Tibial nerve (tissue), 4 donors: ENCODE measurements around the gene UTP15. TPM values are rescaled to one million over a fixed set of nuclear protein-coding genes. Genes with fewer than 3 reads are reported as not detected.

Source experiments
- DNase-seq, 2 donors: peaks; one replicate each; pipeline ENCODE4 v3.0.0-alpha.2; 2019; ENCODE audit warnings: low spot score in 2 of 2
- H3K27ac ChIP-seq, 4 donors: fragments of 200-600 bp; sonication (generic) in 3 of 4; one replicate each; pipeline ENCODE4 v1.5.1; 2017 to 2019; ENCODE audit warnings: mild to moderate bottlenecking in 1 of 4
- H3K27me3 ChIP-seq, 2 donors: fragments of 200-600 bp; sonication (generic) in 1 of 2; one replicate each; pipeline versions ENCODE4 v1.5.1 to v1.6.0; 2017 to 2019
- H3K36me3 ChIP-seq, 3 donors: fragments of 200-600 bp; sonication (generic); one replicate each; pipeline ENCODE4 v1.5.1; 2018 to 2019
- H3K4me1 ChIP-seq, 4 donors: fragments of 200-600 bp; sonication (generic) in 3 of 4; one replicate each; pipeline ENCODE4 v1.5.1; 2017 to 2019
- H3K4me3 ChIP-seq, 4 donors: fragments of 200-600 bp; sonication (generic) in 3 of 4; one replicate each; pipeline ENCODE4 v1.5.1; 2017 to 2019; ENCODE audit warnings: mild to moderate bottlenecking in 1 of 4, moderate library complexity in 1 of 4
- H3K9me3 ChIP-seq, 4 donors: fragments of 200-600 bp; sonication (generic) in 3 of 4; one replicate each; pipeline ENCODE4 v1.5.1; 2017 to 2019
- EP300 ChIP-seq, 2 donors: sonication (generic); formaldehyde crosslinking; IDR thresholded peaks; one replicate each; pipeline ENCODE4 v1.6.1; 2017; ENCODE audit warnings: antibody characterized with exemption in 2 of 2, mild to moderate bottlenecking in 1 of 2
- POLR2A ChIP-seq, 2 donors: fragments of 450-650 bp; IDR thresholded peaks; one replicate each; pipeline ENCODE4 v1.6.1; 2017; ENCODE audit warnings: antibody characterized with exemption in 2 of 2, mild to moderate bottlenecking in 2 of 2, moderate library complexity in 2 of 2
- WGBS, 2 donors: methylation state at CpG; one replicate each; pipeline ENCODE4 v1.1.5; 2018; 5-methylcytosine and 5-hydroxymethylcytosine counted together
- total RNA-seq, 4 donors: library from RNA; depleted of rRNA; stranded (reverse); fragments of >200 nt; gene quantifications; one replicate each; pipeline ENCODE4 v1.1.0, GENCODE V29; 2016
- TF ChIP-seq, protein P1 (sequence below), 5 experiments: fragments of 200-600 bp in 3 of 5; fragments of 450-650 bp in 2 of 5; sonication (generic) in 3 of 5; IDR thresholded peaks; one replicate each; pipeline ENCODE4 v1.5.1; 2016 to 2019; ENCODE audit warnings: antibody characterized with exemption in 5 of 5, mild to moderate bottlenecking in 3 of 5, moderate library complexity in 2 of 5

The UTP15 gene
- total RNA-seq, 4 donors from 2014 or later, result 8.4 to 30.6 (median 18.6) TPM

DNA sequence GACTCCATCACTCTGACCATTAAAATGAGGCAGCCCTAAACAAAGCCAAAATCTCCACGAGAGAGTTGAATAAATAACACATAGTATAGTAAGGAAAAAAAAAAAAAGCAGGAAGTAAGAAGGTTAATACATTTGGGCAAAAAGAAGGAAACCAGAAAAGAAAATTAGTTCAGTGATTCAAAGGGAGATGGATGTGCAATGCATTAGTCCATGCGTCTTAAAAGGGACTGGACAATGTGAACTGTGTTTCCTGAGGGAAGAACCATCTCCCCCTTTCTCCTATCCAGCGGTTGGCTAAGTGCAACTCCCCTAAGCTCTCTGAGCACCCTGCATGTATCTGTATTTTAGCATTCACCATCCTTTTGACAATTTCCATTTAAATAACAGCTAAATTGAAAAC, 1.5 kb upstream of the UTP15 start:
- 16 to 24% methylated on average over 3 of the region's 3 CpGs for WGBS, 2 donors
- H3K4me1 ChIP-seq, result peaks cover 0 to 36% (median 24%) of the 10 kb centered on the region in 4 donors
- DNase-seq, result no peak
- peak overlapping the region in 3 of 4 donors; percentile 96 to 99 (median 98) for H3K27ac ChIP-seq
- TF ChIP-seq, protein P1, sequence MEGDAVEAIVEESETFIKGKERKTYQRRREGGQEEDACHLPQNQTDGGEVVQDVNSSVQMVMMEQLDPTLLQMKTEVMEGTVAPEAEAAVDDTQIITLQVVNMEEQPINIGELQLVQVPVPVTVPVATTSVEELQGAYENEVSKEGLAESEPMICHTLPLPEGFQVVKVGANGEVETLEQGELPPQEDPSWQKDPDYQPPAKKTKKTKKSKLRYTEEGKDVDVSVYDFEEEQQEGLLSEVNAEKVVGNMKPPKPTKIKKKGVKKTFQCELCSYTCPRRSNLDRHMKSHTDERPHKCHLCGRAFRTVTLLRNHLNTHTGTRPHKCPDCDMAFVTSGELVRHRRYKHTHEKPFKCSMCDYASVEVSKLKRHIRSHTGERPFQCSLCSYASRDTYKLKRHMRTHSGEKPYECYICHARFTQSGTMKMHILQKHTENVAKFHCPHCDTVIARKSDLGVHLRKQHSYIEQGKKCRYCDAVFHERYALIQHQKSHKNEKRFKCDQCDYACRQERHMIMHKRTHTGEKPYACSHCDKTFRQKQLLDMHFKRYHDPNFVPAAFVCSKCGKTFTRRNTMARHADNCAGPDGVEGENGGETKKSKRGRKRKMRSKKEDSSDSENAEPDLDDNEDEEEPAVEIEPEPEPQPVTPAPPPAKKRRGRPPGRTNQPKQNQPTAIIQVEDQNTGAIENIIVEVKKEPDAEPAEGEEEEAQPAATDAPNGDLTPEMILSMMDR (IDR thresholded peaks at IDR 0.05), result no peak
- TF ChIP-seq EP300 (IDR thresholded peaks at IDR 0.05) (no peak), POLR2A (IDR thresholded peaks at IDR 0.05) (no peak)
- H3K27me3 ChIP-seq, result no peaks in the 10 kb centered on the region
- peak overlapping the region; percentile 53 to 91 (median 79) for H3K4me3 ChIP-seq
- H3K9me3 ChIP-seq, result no peaks in the 10 kb centered on the region
- peaks cover 0 to 38% (median 6%) of the 10 kb centered on the region in 3 donors for H3K36me3 ChIP-seq

DNA sequence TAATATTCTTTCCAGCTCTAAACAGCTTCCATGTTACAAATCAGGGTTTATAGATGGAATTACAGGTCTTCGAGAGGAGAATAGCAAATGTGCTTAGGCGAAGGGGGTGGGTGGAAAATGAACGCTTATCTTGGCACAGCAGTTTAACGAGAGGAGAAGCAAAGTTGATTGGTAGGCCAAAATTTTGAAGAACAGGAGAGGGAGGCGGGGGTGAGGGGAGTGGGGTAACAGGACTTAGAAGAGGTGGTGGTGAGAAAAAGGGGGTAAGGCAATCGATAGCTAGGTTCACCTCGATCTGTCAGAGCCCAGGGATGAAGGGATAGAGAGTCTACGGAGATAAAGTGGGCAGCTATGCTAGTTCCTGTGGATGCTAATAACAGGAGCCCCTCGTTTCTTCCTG, 868 bp upstream of the UTP15 start:
- TF ChIP-seq POLR2A (IDR thresholded peaks at IDR 0.05) (no peak), EP300 (IDR thresholded peaks at IDR 0.05) (no peak)
- TF ChIP-seq, protein P1 (IDR thresholded peaks at IDR 0.05), result no peak
- Histone ChIP-seq H3K27ac (peak overlapping the region; percentile 72 to 99 (median 97)), H3K36me3 (peaks cover 0 to 37% (median 6%) of the 10 kb centered on the region in 3 donors), H3K4me1 (peaks cover 0 to 36% (median 24%) of the 10 kb centered on the region in 4 donors), H3K27me3 (no peaks in the 10 kb centered on the region), H3K9me3 (no peaks in the 10 kb centered on the region), H3K4me3 (peak overlapping the region; percentile 53 to 91 (median 79))
- 1 to 3% methylated on average over 9 of the region's 9 CpGs for WGBS, 2 donors
- DNase-seq, result no peak

DNA sequence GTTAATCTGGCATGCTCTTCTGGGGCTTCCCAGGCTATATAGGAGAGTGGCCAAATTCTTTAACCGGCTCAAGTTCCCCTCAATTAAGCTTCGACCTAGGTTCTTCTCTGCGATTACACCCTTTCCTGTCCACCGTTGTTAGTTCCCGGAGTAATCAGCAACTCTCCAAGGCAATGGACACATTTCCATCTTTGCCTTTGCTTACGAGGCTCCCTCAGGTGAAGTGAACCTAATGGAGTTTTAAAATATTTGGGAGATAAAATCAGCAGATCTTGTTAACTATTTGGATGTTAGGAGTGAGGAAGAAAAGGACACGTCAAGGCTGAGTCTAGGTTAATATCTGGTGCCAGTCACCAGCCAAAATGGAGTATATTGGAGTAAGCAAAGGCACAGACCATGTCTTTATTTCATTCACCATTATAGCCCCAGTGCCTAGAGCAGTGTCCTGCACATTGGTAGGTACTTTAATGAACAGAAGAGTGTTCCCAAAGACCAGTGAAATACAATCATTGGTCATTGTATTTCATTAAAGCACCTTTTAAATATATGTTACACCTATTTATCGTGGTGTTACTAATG, 515 bp downstream of the UTP15 start:
- 4 to 8% methylated on average over 8 of the region's 8 CpGs for WGBS, 2 donors
- peaks cover 0 to 36% (median 24%) of the 10 kb centered on the region in 4 donors for H3K4me1 ChIP-seq
- peaks cover 0 to 37% (median 0%) of the 10 kb centered on the region in 3 donors for H3K36me3 ChIP-seq
- H3K4me3 ChIP-seq, result peak overlapping the region; percentile 53 to 91 (median 79)
- H3K9me3 ChIP-seq, result no peaks in the 10 kb centered on the region
- TF ChIP-seq EP300 (IDR thresholded peaks at IDR 0.05) (no peak), POLR2A (IDR thresholded peaks at IDR 0.05) (no peak)
- TF ChIP-seq, protein P1 (IDR thresholded peaks at IDR 0.05), result no peak
- H3K27me3 ChIP-seq, result no peaks in the 10 kb centered on the region
- DNase-seq, result no peak
- peak overlapping the region; percentile 72 to 99 (median 97) for H3K27ac ChIP-seq

DNA sequence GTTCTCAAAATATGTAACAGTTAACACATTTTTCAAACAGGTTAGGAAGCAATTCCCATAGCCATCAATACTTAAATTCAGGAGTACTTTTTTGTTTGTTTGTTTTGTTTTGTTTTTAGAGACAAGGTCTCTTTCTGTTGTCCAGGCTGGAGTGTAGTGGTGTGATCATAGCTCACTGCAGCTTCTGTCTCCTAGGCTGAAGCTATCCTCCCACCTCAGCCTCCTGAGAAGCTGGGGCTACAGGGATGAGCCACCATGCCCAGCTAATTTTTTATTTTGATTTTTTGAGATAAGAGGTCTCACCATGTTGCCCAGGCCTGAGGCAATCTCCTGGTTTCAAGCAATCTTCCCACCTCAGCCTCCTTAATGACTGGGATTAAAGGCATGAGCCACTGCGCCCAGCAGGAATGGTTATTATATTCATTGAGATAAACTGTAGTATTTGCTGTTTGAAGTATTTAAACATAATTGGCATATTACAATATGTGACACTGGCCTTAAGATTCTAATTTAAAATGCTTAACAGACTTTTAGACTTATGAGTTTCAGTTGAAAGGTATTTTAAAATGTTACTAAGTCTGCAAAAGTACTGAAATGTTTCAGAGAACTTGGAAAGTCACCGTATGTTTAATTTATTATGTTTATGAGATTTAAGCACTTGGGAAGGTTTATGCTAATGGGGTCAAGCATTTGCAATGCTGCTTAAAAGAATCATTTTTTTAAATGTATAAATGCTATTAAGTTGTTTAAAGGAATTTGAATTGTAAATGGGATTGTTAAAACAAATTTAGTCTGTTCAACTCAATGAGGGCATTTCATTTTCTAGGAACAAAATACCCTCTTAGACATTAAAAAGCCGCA, 17.0 kb downstream of the UTP15 start:
- H3K4me3 ChIP-seq, result no peak overlapping the region
- no peaks in the 10 kb centered on the region for H3K27me3 ChIP-seq
- DNase-seq, result no peak
- TF ChIP-seq POLR2A (IDR thresholded peaks at IDR 0.05), result no peak
- no peaks in the 10 kb centered on the region for H3K9me3 ChIP-seq
- H3K4me1 ChIP-seq, result no peaks in the 10 kb centered on the region
- no peak overlapping the region for H3K27ac ChIP-seq
- WGBS, 2 donors, result 53 to 60% methylated on average over 3 of the region's 3 CpGs
- H3K36me3 ChIP-seq, result peaks cover 0 to 46% (median 0%) of the 10 kb centered on the region in 3 donors

DNA sequence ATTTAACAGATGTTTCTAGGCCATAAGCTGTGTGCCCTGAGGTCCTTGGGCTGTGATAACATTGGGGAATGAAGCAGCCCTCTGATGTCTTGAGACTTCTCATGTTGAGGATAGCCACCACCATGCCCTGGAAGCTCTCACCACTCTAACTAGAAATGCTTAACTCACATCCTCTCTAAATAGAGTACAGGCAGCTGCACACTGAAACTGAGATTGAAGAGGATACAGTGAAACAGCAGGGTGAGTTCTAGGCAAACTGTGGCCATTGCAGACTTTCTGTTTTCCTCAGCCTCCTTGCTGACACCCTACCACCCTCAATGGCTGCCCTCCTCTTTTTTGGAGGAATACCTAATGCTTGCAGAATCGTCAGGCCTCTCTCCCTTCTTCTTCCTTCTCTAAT, 22.4 kb downstream of the UTP15 start:
- no peaks in the 10 kb centered on the region for H3K27me3 ChIP-seq
- no peak for DNase-seq
- H3K36me3 ChIP-seq, result peaks cover 0 to 4% (median 0%) of the 10 kb centered on the region in 3 donors
- peaks cover 0 to 8% (median 1%) of the 10 kb centered on the region in 4 donors for H3K4me1 ChIP-seq
- no peak overlapping the region for H3K27ac ChIP-seq
- TF ChIP-seq EP300 (IDR thresholded peaks at IDR 0.05) (no peak), POLR2A (IDR thresholded peaks at IDR 0.05) (no peak)
- TF ChIP-seq, protein P1 (IDR thresholded peaks at IDR 0.05), result no peak
- H3K9me3 ChIP-seq, result no peaks in the 10 kb centered on the region
- 55% methylated on average over 1 of the region's 1 CpG for WGBS, 2 donors
- no peak overlapping the region for H3K4me3 ChIP-seq
